SK-N-SH treated with all-trans-retinoic acid at 6 μM for 48 hours (cell line): ENCODE results near the gene RETREG1.

Source experiments
- ARNTL ChIP-seq: fragments of 450-650 bp; formaldehyde crosslinking; IDR thresholded peaks from 2 replicates; pipeline ENCODE4 v1.5.0; 2020; ENCODE audit warnings: low read depth, mild to moderate bottlenecking, moderate library complexity, borderline replicate concordance
- BACH2 ChIP-seq: fragments of 250-450 bp; sonication (Bioruptor Pico); IDR thresholded peaks from 2 replicates; pipeline ENCODE4 v1.9.0; 2021; ENCODE audit warnings: mild to moderate bottlenecking, borderline replicate concordance
- CSDC2 ChIP-seq: fragments of 250-450 bp; sonication (Bioruptor Pico); IDR thresholded peaks from 2 replicates; pipeline ENCODE4 v1.5.0; 2020; ENCODE audit warnings: mild to moderate bottlenecking, moderate library complexity
- RARB ChIP-seq: fragments of 250-450 bp; sonication (Bioruptor Pico); IDR thresholded peaks from 2 replicates; pipeline ENCODE4 v1.8.0; 2021; ENCODE audit warnings: mild to moderate bottlenecking, moderate library complexity
- TOX ChIP-seq: fragments of 250-450 bp; sonication (Bioruptor Pico); IDR thresholded peaks from 2 replicates; pipeline ENCODE4 v1.8.0; 2021; ENCODE audit warnings: mild to moderate bottlenecking, moderate library complexity, borderline replicate concordance
- ZNF565 ChIP-seq: fragments of 450-650 bp; formaldehyde crosslinking; conservative IDR thresholded peaks from 2 replicates; pipeline ENCODE4 v1.5.0; 2020; ENCODE audit warnings: low read depth, mild to moderate bottlenecking, moderate library complexity
- ZNF70 ChIP-seq: fragments of 450-650 bp; formaldehyde crosslinking; IDR thresholded peaks from 2 replicates; pipeline ENCODE4 v1.5.0; 2020; ENCODE audit warnings: mild to moderate bottlenecking, moderate library complexity
- ZNF8 ChIP-seq: fragments of 450-650 bp; formaldehyde crosslinking; IDR thresholded peaks from 2 replicates; pipeline ENCODE4 v1.5.0; 2020; ENCODE audit warnings: mild to moderate bottlenecking, moderate library complexity
- TF ChIP-seq, protein P1 (sequence below): fragments of 250-450 bp; sonication (Bioruptor Pico); IDR thresholded peaks from 2 replicates; pipeline ENCODE4 v1.5.1; 2020; ENCODE audit warnings: low read depth, mild to moderate bottlenecking, moderate library complexity

GRCh38 chr5:16446993-16447392, 169.8 kb downstream of the RETREG1 start:
- TF ChIP-seq ZNF565: no peak
- TF ChIP-seq ZNF70 (CRISPR knock-in tag): no peak
- TF ChIP-seq ZNF8 (CRISPR knock-in tag): no peak
- no peak for TF ChIP-seq RARB (CRISPR knock-in tag)
- TF ChIP-seq CSDC2 (CRISPR knock-in tag): no peak
- TF ChIP-seq TOX (CRISPR knock-in tag): no peak
- TF ChIP-seq ARNTL (CRISPR knock-in tag): no peak
- TF ChIP-seq, protein P1, sequence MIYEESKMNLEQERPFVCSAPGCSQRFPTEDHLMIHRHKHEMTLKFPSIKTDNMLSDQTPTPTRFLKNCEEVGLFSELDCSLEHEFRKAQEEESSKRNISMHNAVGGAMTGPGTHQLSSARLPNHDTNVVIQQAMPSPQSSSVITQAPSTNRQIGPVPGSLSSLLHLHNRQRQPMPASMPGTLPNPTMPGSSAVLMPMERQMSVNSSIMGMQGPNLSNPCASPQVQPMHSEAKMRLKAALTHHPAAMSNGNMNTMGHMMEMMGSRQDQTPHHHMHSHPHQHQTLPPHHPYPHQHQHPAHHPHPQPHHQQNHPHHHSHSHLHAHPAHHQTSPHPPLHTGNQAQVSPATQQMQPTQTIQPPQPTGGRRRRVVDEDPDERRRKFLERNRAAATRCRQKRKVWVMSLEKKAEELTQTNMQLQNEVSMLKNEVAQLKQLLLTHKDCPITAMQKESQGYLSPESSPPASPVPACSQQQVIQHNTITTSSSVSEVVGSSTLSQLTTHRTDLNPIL: no peak
- TF ChIP-seq BACH2: no peak
